HEK293T (cell line): ENCODE measurements around the gene LRP11.

ENCODE experiments used
- BHLHE40 ChIP-seq: fragments of 450-650 bp; IDR thresholded peaks from 2 replicates; pipeline ENCODE4 v1.6.1; 2016; ENCODE audit warnings: mild to moderate bottlenecking, moderate library complexity, borderline replicate concordance
- ELF4 ChIP-seq: fragments of 450-650 bp; IDR thresholded peaks from 2 replicates; pipeline ENCODE4 v1.6.1; 2017; ENCODE audit warnings: antibody characterized with exemption
- FOXA1 ChIP-seq: fragments of 450-650 bp; IDR thresholded peaks from 2 replicates; pipeline ENCODE4 v1.6.1; 2016; ENCODE audit warnings: mild to moderate bottlenecking
- FOXK2 ChIP-seq: fragments of 450-650 bp; IDR thresholded peaks from 2 replicates; pipeline ENCODE4 v1.6.1; 2016; ENCODE audit warnings: mild to moderate bottlenecking
- FOXM1 ChIP-seq: fragments of 450-650 bp; IDR thresholded peaks from 2 replicates; pipeline ENCODE4 v1.6.1; 2017; ENCODE audit warnings: mild to moderate bottlenecking, borderline replicate concordance
- HDGF ChIP-seq: fragments of 450-650 bp; IDR thresholded peaks from 2 replicates; pipeline ENCODE4 v1.6.1; 2017; ENCODE audit warnings: antibody characterized with exemption, borderline replicate concordance
- SP1 ChIP-seq: fragments of 450-650 bp; IDR thresholded peaks from 2 replicates; pipeline ENCODE4 v1.6.1; 2017
- SUZ12 ChIP-seq: fragments of 450-650 bp; IDR thresholded peaks from 2 replicates; pipeline ENCODE4 v1.6.1; 2016; ENCODE audit warnings: mild to moderate bottlenecking
- TARDBP ChIP-seq: fragments of 450-650 bp; IDR thresholded peaks from 2 replicates; pipeline ENCODE4 v1.6.1; 2016
- TF ChIP-seq, protein P1 (sequence below): fragments of 450-650 bp; IDR thresholded peaks from 2 replicates; pipeline ENCODE4 v1.6.1; 2016

DNA sequence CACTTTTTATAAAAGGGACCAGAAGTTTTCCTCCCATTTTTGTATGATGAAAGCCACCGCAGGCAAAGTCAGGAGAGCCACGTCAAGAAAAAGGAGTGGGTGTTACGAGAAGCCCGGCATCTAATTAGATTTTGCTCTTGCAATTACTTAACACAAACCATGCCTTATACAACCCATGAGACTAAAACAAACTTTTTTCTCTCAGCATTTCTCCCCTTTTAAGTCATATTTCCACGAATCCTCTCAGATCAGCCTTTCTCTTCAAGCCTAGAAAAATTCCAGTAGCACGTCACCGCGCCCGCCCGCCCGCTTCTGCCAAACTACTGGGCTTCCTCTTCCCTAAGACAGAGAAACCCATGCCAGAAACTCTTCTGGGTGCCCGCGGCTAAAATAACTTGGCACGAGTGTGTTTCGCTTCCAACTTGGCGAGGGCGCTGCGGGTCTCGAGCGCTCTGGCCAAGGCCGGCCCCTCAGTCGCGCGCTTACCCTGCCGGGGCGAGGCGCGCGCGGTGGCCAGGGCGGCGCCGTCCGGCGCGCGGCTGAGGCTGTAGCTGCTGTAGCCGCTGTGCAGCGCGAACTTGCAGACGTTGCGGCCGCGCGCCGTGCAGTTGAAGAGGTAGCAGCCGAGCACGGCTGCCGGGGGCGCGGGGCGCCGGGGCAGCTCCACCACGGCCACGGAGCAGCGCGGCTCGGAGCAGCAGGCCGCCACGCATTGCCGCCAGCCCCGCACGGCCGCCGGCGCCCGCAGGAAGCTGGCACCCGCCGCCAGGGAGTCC lies 1.0 kb downstream of the LRP11 start:
- TF ChIP-seq ELF4 (no peak), SP1 (no peak), FOXK2 (no peak), SUZ12 (no peak), FOXA1 (no peak), FOXM1 (no peak), TARDBP (no peak), HDGF (no peak), BHLHE40 (no peak)
- TF ChIP-seq, protein P1, sequence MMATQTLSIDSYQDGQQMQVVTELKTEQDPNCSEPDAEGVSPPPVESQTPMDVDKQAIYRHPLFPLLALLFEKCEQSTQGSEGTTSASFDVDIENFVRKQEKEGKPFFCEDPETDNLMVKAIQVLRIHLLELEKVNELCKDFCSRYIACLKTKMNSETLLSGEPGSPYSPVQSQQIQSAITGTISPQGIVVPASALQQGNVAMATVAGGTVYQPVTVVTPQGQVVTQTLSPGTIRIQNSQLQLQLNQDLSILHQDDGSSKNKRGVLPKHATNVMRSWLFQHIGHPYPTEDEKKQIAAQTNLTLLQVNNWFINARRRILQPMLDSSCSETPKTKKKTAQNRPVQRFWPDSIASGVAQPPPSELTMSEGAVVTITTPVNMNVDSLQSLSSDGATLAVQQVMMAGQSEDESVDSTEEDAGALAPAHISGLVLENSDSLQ = no peak
